NCI-H1694 treated with DMSO at 0.1 percent for 48 hours (cell line): ENCODE results near the gene BPIFB2.
"Not testable (repeated sequence)": the region's sequence is repeated elsewhere in the genome, so short reads cannot be mapped to it uniquely, and the experiment has no call there.

Source experiments
- DNase-seq: peaks from one replicate; lab custom pipeline; 2025; lab: John Stamatoyannopoulos, UW

Gene BPIFB2

GRCh38 chr20:32970115-32970972 is 37.2 kb upstream of the BPIFB2 start:
- DNase-seq: no peak

- no peak for DNase-seq
These were observed 36.6 kb upstream of the BPIFB2 start for GRCh38 chr20:32970973-32971300.

- DNase-seq: no peak
These were observed 35.8 kb upstream of the BPIFB2 start for GRCh38 chr20:32971703-32972161.

GRCh38 chr20:32972181-32973076 is 35.1 kb upstream of the BPIFB2 start:
- no peak for DNase-seq

- DNase-seq: no peak
These were observed 34.3 kb upstream of the BPIFB2 start for GRCh38 chr20:32973077-32973717.

- not testable (repeated sequence) for DNase-seq
These were observed 33.1 kb upstream of the BPIFB2 start for GRCh38 chr20:32974204-32975064.

- DNase-seq: not testable (repeated sequence)
These were observed 32.4 kb upstream of the BPIFB2 start for GRCh38 chr20:32975121-32975520.

- DNase-seq: no peak
These were observed 31.5 kb upstream of the BPIFB2 start for GRCh38 chr20:32975698-32976674.

GRCh38 chr20:32976746-32977145 is 30.8 kb upstream of the BPIFB2 start:
- DNase-seq: no peak

GRCh38 chr20:32977281-32978008 is 30.1 kb upstream of the BPIFB2 start:
- no peak for DNase-seq

GRCh38 chr20:32978009-32978335 is 29.5 kb upstream of the BPIFB2 start:
- no peak for DNase-seq

- no peak for DNase-seq
These were observed 28.1 kb upstream of the BPIFB2 start for GRCh38 chr20:32979201-32979998.

- peak; percentile 12 for DNase-seq
These were observed 27.2 kb upstream of the BPIFB2 start for GRCh38 chr20:32980131-32980941.

GRCh38 chr20:32980990-32981389 is 26.5 kb upstream of the BPIFB2 start:
- DNase-seq: no peak

GRCh38 chr20:32982617-32983458 is 24.7 kb upstream of the BPIFB2 start:
- DNase-seq: no peak

- no peak for DNase-seq
These were observed 23.9 kb upstream of the BPIFB2 start for GRCh38 chr20:32983459-32984112.

- no peak for DNase-seq
These were observed 23.3 kb upstream of the BPIFB2 start for GRCh38 chr20:32984196-32984595.
